ENCODE results near the gene ANAPC10.

The ANAPC10 gene

DNA sequence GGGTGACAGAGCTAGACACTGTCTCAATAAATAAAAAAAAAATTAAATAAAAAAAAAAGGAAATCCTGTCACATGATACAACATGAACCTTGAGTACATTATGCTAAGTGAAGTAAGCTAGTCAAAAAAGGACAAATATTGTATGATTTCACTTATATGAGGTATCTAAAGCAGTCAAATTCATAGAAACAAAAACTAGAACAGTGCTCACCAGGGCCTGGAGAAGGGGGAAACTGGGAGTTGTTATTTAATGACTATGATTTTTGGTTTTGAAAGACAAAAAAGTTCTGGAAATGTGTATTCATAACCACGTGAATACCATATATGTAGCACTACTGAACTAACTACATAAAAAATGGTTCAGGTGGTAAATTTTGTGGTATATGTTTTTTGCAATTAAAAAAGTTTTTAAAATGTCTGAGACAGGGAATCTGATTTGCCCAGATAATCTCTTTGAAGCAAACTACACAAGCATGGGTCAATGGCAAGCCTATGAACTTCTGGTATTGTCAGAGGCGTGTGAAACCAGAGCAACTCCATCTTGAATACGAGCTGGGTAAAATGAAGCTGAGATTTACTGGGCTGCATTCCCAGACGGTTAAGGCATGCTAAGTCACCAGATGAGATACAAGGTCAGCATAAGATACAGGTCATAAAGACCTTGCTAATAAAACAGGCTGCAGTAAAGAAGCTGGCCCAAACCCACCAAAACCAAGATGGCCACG lies 42.3 kb downstream of the ANAPC10 start:
- no peak for TF ChIP-seq CTCF (IDR thresholded peaks at IDR 0.05)
- H3K27ac ChIP-seq, result no peak overlapping the region
- H3K4me3 ChIP-seq (ENCODE audit: low read depth in 1 of 2, low read length in 1 of 2), result no peak overlapping the region
- no peaks in the 10 kb centered on the region for H3K9me3 ChIP-seq
- H3K36me3 ChIP-seq, result no peaks in the 10 kb centered on the region
- peaks cover 0 to 3% of the 10 kb centered on the region in 2 experiments for H3K4me1 ChIP-seq (ENCODE audit: control insufficient read depth in 1 of 2, insufficient read depth in 1 of 2, low read depth in 1 of 2, low read length in 1 of 2)
- H3K27me3 ChIP-seq, result no peaks in the 10 kb centered on the region

DNA sequence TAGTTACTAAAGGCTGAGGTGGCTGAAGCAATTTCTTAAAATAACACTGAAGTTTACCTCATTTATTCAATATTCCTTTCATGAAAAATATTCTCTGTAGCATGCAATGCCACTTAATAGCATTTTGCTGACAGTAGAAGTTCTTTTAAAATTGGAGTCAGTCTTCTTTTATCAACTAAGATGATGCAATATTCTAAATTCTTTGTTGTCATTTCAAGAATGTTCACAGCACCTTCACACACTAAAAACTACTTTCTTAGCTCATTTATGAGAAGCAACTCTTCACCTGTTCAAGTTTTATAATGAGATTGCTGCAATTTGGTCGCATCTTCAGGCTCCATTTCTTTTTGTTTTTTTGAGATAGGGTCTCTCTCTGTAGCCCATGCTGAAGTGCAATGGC lies 48.8 kb downstream of the ANAPC10 start:
- no peaks in the 10 kb centered on the region for H3K4me1 ChIP-seq (ENCODE audit: control insufficient read depth in 1 of 2, insufficient read depth in 1 of 2, low read depth in 1 of 2, low read length in 1 of 2)

GRCh38 chr4:145048817-145049216 lies 49.2 kb downstream of the ANAPC10 start:
- no peak overlapping the region for H3K4me3 ChIP-seq (ENCODE audit: low read depth in 1 of 2, low read length in 1 of 2)
- no peak for TF ChIP-seq CTCF (IDR thresholded peaks at IDR 0.05)
- no peak overlapping the region for H3K27ac ChIP-seq
- H3K4me1 ChIP-seq (ENCODE audit: control insufficient read depth in 1 of 2, insufficient read depth in 1 of 2, low read depth in 1 of 2, low read length in 1 of 2), result no peaks in the 10 kb centered on the region
- H3K27me3 ChIP-seq, result no peaks in the 10 kb centered on the region
- H3K36me3 ChIP-seq, result no peaks in the 10 kb centered on the region
- H3K9me3 ChIP-seq, result no peaks in the 10 kb centered on the region

More for the DNA sequence above, 48.8 kb downstream of the ANAPC10 start:
- no peak for TF ChIP-seq CTCF (IDR thresholded peaks at IDR 0.05)
- Histone ChIP-seq H3K27ac (no peak overlapping the region), H3K9me3 (no peaks in the 10 kb centered on the region), H3K4me3 (ENCODE audit: low read depth in 1 of 2, low read length in 1 of 2) (no peak overlapping the region), H3K27me3 (no peaks in the 10 kb centered on the region), H3K36me3 (no peaks in the 10 kb centered on the region)

DNA sequence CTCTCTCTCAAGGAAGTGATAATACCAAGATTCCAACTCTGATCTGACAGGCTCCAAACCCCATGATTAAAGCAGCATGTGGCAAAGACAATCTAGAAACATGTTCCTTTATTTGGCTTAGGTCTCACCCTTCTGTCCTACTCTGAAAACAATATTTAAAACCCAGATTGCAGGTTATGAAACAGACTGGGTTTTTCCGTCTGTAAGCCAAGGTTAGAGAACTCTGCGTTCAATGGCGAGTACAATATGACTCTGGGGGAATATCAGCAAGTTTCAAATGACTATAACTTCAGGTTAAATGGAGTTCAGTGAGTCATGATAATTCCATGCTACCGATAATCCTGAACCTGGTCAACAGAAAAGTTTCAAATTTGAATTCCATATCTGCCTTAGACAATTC lies 50.8 kb downstream of the ANAPC10 start:
- no peaks in the 10 kb centered on the region for H3K4me1 ChIP-seq (ENCODE audit: control insufficient read depth in 1 of 2, insufficient read depth in 1 of 2, low read depth in 1 of 2, low read length in 1 of 2)
- H3K9me3 ChIP-seq, result no peaks in the 10 kb centered on the region
- no peaks in the 10 kb centered on the region for H3K36me3 ChIP-seq
- H3K4me3 ChIP-seq (ENCODE audit: low read depth in 1 of 2, low read length in 1 of 2), result no peak overlapping the region
- no peak overlapping the region for H3K27ac ChIP-seq
- no peaks in the 10 kb centered on the region for H3K27me3 ChIP-seq
- no peak for TF ChIP-seq CTCF (IDR thresholded peaks at IDR 0.05)

- Histone ChIP-seq H3K27ac (no peak overlapping the region), H3K9me3 (no peaks in the 10 kb centered on the region), H3K27me3 (no peaks in the 10 kb centered on the region), H3K36me3 (no peaks in the 10 kb centered on the region), H3K4me3 (ENCODE audit: low read depth in 1 of 2, low read length in 1 of 2) (no peak overlapping the region), H3K4me1 (ENCODE audit: control insufficient read depth in 1 of 2, insufficient read depth in 1 of 2, low read depth in 1 of 2, low read length in 1 of 2) (no peaks in the 10 kb centered on the region)
- TF ChIP-seq CTCF (IDR thresholded peaks at IDR 0.05), result no peak
Observed at GRCh38 chr4:145045180-145045579, 52.8 kb downstream of the ANAPC10 start.
